Mesenchymal stem cell (in vitro differentiated cells and primary cell): Measurements from ENCODE around the gene POLDIP3.

ENCODE experiments used
- DNase-seq: peaks from one replicate; pipeline ENCODE4 v3.0.0-alpha.2; 2013
- H2AFZ ChIP-seq: one replicate; pipeline ENCODE4 v1.6.1; 2013; ENCODE audit warnings: low read depth, mild to moderate bottlenecking, control low read depth, inconsistent platforms, low read length, moderate library complexity
- H2AK5ac ChIP-seq: 2 replicates; pipeline ENCODE4 v1.6.1; 2013; ENCODE audit warnings: low read length, moderate library complexity, mild to moderate bottlenecking, inconsistent platforms; ENCODE audit not compliant: severe bottlenecking
- H2BK120ac ChIP-seq: one replicate; pipeline ENCODE4 v1.6.1; 2013; ENCODE audit warnings: low read depth, mild to moderate bottlenecking, inconsistent platforms, low read length, moderate library complexity
- H2BK12ac ChIP-seq, 2 experiments: one replicate each; pipeline ENCODE4 v1.6.1; 2013; ENCODE audit warnings: inconsistent platforms in 2 of 2, low read length in 2 of 2, mild to moderate bottlenecking in 2 of 2, moderate library complexity in 2 of 2, control low read depth in 1 of 2
- H2BK15ac ChIP-seq: one replicate; pipeline ENCODE4 v1.6.1; 2013; ENCODE audit warnings: mild to moderate bottlenecking, low read depth, inconsistent platforms; ENCODE audit not compliant: poor library complexity, severe bottlenecking
- H2BK5ac ChIP-seq: 2 replicates; pipeline ENCODE4 v1.6.1; 2013; ENCODE audit warnings: low read depth, mild to moderate bottlenecking, low read length, control low read depth, inconsistent platforms; ENCODE audit not compliant: poor library complexity, severe bottlenecking
- H3K14ac ChIP-seq, 2 experiments: one replicate each; pipeline ENCODE4 v1.6.1; 2013; ENCODE audit warnings: inconsistent platforms in 2 of 2, low read length in 2 of 2, control low read depth in 1 of 2, mild to moderate bottlenecking in 1 of 2, moderate library complexity in 1 of 2
- H3K18ac ChIP-seq, 2 experiments: one replicate each; pipeline ENCODE4 v1.6.1; 2013; ENCODE audit warnings: inconsistent platforms in 2 of 2, low read length in 2 of 2, control low read depth in 1 of 2, low read depth in 1 of 2, mild to moderate bottlenecking in 1 of 2
- H3K23ac ChIP-seq, 2 experiments: one replicate each; pipeline ENCODE4 v1.6.1; 2013; ENCODE audit warnings: inconsistent platforms in 2 of 2, low read length in 2 of 2, mild to moderate bottlenecking in 2 of 2, moderate library complexity in 2 of 2, control low read depth in 1 of 2
- H3K27ac ChIP-seq: 2 replicates; pipeline ENCODE4 v1.5.1; 2013; ENCODE audit warnings: mild to moderate bottlenecking, moderate library complexity, low read length, control low read depth, inconsistent platforms; ENCODE audit not compliant: poor library complexity, severe bottlenecking
- H3K27me3 ChIP-seq, 2 experiments: 2 replicates each; pipeline versions ENCODE4 v1.6.1 to v1.7.0; 2013; ENCODE audit warnings: low read length in 2 of 2, mild to moderate bottlenecking in 2 of 2, moderate library complexity in 2 of 2, control low read depth in 1 of 2, inconsistent platforms in 1 of 2; ENCODE audit not compliant: control insufficient read depth in 1 of 2, insufficient read depth in 1 of 2
- H3K36me3 ChIP-seq, 2 experiments: 2 replicates each; pipeline versions ENCODE4 v1.6.1 to v1.7.0; 2013; ENCODE audit warnings: low read length in 2 of 2, control low read depth in 1 of 2, inconsistent platforms in 1 of 2, low read depth in 1 of 2, mild to moderate bottlenecking in 1 of 2; ENCODE audit not compliant: insufficient read depth in 2 of 2, control insufficient read depth in 1 of 2
- H3K4ac ChIP-seq, 2 experiments: one replicate each; pipeline ENCODE4 v1.6.1; 2013; ENCODE audit warnings: inconsistent platforms in 2 of 2, low read length in 2 of 2, mild to moderate bottlenecking in 2 of 2, moderate library complexity in 2 of 2, control low read depth in 1 of 2, low read depth in 1 of 2
- H3K4me1 ChIP-seq: 2 replicates; pipeline ENCODE4 v1.6.1; 2013; ENCODE audit warnings: low read depth, low read length, control low read depth; ENCODE audit not compliant: control insufficient read depth, insufficient read depth
- H3K4me2 ChIP-seq: 2 replicates; pipeline ENCODE4 v1.6.1; 2013; ENCODE audit warnings: low read length, mild to moderate bottlenecking, inconsistent platforms; ENCODE audit not compliant: poor library complexity, severe bottlenecking
- H3K4me3 ChIP-seq, 2 experiments: 2 replicates each; pipeline versions ENCODE4 v1.5.1 to v1.7.0; 2013; ENCODE audit warnings: low read length in 2 of 2, mild to moderate bottlenecking in 2 of 2, control low read depth in 1 of 2, low read depth in 1 of 2; ENCODE audit not compliant: insufficient read depth in 1 of 2
- H3K79me1 ChIP-seq: replicated peaks from 2 replicates; pipeline ENCODE4 v1.6.1; 2013; ENCODE audit warnings: mild to moderate bottlenecking, control low read depth, low read length, inconsistent platforms; ENCODE audit not compliant: poor library complexity, severe bottlenecking
- H3K9ac ChIP-seq: 2 replicates; pipeline ENCODE4 v1.7.0; 2013; ENCODE audit warnings: mild to moderate bottlenecking, low read length, moderate library complexity
- H3K9me3 ChIP-seq: 2 replicates; pipeline ENCODE4 v1.7.0; 2013; ENCODE audit warnings: mild to moderate bottlenecking, low read length; ENCODE audit not compliant: control insufficient read depth
- H4K8ac ChIP-seq: one replicate; pipeline ENCODE4 v1.6.1; 2013; ENCODE audit warnings: inconsistent platforms, mild to moderate bottlenecking, low read length, moderate library complexity
- H4K91ac ChIP-seq: one replicate; pipeline ENCODE4 v1.6.1; 2013; ENCODE audit warnings: mild to moderate bottlenecking, low read length, inconsistent platforms
- WGBS: methylation state at CpG from one replicate; pipeline ENCODE4 v1.1.7; 2013; ENCODE audit warnings: mixed read lengths; 5-methylcytosine and 5-hydroxymethylcytosine counted together

The POLDIP3 gene

DNA sequence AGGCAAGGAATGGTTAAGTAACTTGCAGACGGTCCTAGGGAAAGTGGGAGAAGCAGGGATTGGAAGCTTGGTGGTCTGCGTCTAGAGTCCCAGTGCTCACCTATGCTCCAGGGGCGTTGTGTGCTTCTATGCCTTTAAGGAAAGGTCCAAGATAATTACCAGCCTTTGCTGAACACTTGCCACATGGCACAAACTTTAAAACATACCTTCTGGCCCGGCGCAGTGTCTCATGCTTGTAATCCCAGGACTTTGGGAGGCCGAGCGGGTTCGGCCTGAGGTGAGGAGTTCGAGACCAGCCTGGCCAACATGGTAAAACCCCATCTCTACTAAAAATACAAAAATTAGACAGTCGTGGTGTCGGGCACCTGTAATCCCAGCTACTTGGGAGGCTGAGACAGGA lies 2.3 kb downstream of the POLDIP3 start:
- WGBS = 97% methylated on average over 11 of the region's 11 CpGs
- H3K14ac ChIP-seq = no peak overlapping the region
- H3K79me1 ChIP-seq = no peaks in the 10 kb centered on the region
- peak overlapping the region; percentile 41 for H2AK5ac ChIP-seq
- no peak overlapping the region for H4K8ac ChIP-seq
- H2BK120ac ChIP-seq = no peak overlapping the region
- H3K4me1 ChIP-seq = peaks cover 35% of the 10 kb centered on the region
- H2BK15ac ChIP-seq = no peak overlapping the region
- no peak overlapping the region for H3K18ac ChIP-seq
- no peaks in the 10 kb centered on the region for H3K27me3 ChIP-seq
- no peak overlapping the region for H2BK5ac ChIP-seq
- peak overlapping the region in 1 of 2 experiments; percentile 83 for H3K4me3 ChIP-seq
- peak overlapping the region; percentile 94 for H3K9ac ChIP-seq
- no peak overlapping the region for H2AFZ ChIP-seq
- no peak overlapping the region for H3K4ac ChIP-seq
- no peak overlapping the region for H3K23ac ChIP-seq
- H3K27ac ChIP-seq = peak overlapping the region; percentile 28
- no peak for DNase-seq
- peaks cover 10 to 11% of the 10 kb centered on the region in 2 experiments for H3K36me3 ChIP-seq
- H2BK12ac ChIP-seq = no peak overlapping the region
- no peak overlapping the region for H3K4me2 ChIP-seq
- no peaks in the 10 kb centered on the region for H3K9me3 ChIP-seq
- no peak overlapping the region for H4K91ac ChIP-seq

DNA sequence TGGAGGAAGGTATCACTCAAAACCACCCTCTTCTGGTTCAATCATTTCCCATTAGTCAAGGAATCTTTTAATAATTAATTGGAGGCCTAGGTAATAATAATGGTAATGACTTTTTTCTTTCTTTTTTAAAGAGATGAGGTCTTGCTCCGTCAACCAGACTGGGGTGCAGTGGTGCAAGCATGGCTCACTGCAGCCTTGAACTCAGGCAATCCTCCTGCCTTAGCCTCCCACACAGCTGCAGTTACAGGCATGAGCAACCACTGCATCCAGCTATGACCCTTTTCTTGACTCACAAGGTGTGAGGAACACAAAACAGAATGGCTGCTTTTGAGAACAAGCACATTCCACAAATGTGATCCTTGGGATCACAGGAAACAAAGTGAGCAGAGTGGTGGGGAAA lies 3.6 kb downstream of the POLDIP3 start:
- peaks cover 38% of the 10 kb centered on the region for H3K4me1 ChIP-seq
- no peaks in the 10 kb centered on the region for H3K9me3 ChIP-seq
- DNase-seq = no peak
- H4K91ac ChIP-seq = no peak overlapping the region
- H3K4me3 ChIP-seq = no peak overlapping the region
- 100% methylated on average over 1 of the region's 1 CpG for WGBS
- no peaks in the 10 kb centered on the region for H3K79me1 ChIP-seq
- H2BK120ac ChIP-seq = no peak overlapping the region
- no peak overlapping the region for H3K4me2 ChIP-seq
- H3K36me3 ChIP-seq = peaks cover 10 to 20% of the 10 kb centered on the region in 2 experiments
- no peak overlapping the region for H3K4ac ChIP-seq
- no peak overlapping the region for H2BK15ac ChIP-seq
- H2BK5ac ChIP-seq = no peak overlapping the region
- no peak overlapping the region for H2AK5ac ChIP-seq
- H3K18ac ChIP-seq = no peak overlapping the region
- H3K14ac ChIP-seq = no peak overlapping the region
- H3K9ac ChIP-seq = no peak overlapping the region
- H2BK12ac ChIP-seq = no peak overlapping the region
- no peak overlapping the region for H3K23ac ChIP-seq
- no peak overlapping the region for H2AFZ ChIP-seq
- no peak overlapping the region for H4K8ac ChIP-seq
- H3K27me3 ChIP-seq = no peaks in the 10 kb centered on the region
- peak overlapping the region; percentile 96 for H3K27ac ChIP-seq

- peak overlapping the region; percentile 26 for H3K9ac ChIP-seq
- WGBS = 87% methylated on average over 5 of the region's 5 CpGs
- H3K23ac ChIP-seq = no peak overlapping the region
- H3K36me3 ChIP-seq = peaks cover 14 to 26% of the 10 kb centered on the region in 2 experiments
- H3K4me1 ChIP-seq = peaks cover 40% of the 10 kb centered on the region
- H2AK5ac ChIP-seq = peak overlapping the region; percentile 100
- peak overlapping the region; percentile 5 for H2BK5ac ChIP-seq
- H4K8ac ChIP-seq = no peak overlapping the region
- no peak overlapping the region for H3K4me2 ChIP-seq
- H3K14ac ChIP-seq = no peak overlapping the region
- H3K27me3 ChIP-seq = no peaks in the 10 kb centered on the region
- no peak overlapping the region for H3K4me3 ChIP-seq
- H4K91ac ChIP-seq = peak overlapping the region; percentile 76
- peaks cover 2% of the 10 kb centered on the region for H3K79me1 ChIP-seq
- no peak overlapping the region for H2BK15ac ChIP-seq
- no peak overlapping the region for H2AFZ ChIP-seq
- peak overlapping the region; percentile 96 for H3K27ac ChIP-seq
- H3K4ac ChIP-seq = peak overlapping the region in 1 of 2 experiments; percentile 33
- DNase-seq = no peak
- no peak overlapping the region for H3K18ac ChIP-seq
- no peaks in the 10 kb centered on the region for H3K9me3 ChIP-seq
- H2BK12ac ChIP-seq = no peak overlapping the region
- no peak overlapping the region for H2BK120ac ChIP-seq
These were observed 4.5 kb downstream of the POLDIP3 start for GRCh38 chr22:42610186-42610585.

GRCh38 chr22:42608823-42609361 lies 5.8 kb downstream of the POLDIP3 start:
- Histone ChIP-seq H2AFZ (no peak overlapping the region), H2BK120ac (no peak overlapping the region)
- 49% methylated on average over 10 of the region's 11 CpGs for WGBS

More at GRCh38 chr22:42608823-42609361, 5.8 kb downstream of the POLDIP3 start:
- peak overlapping the region; percentile 74 for H3K9ac ChIP-seq
- no peaks in the 10 kb centered on the region for H3K9me3 ChIP-seq
- no peak overlapping the region for H4K8ac ChIP-seq
- peak overlapping the region; percentile 58 for H2AK5ac ChIP-seq
- peak overlapping the region in 1 of 2 experiments; percentile 62 for H3K4me3 ChIP-seq
- H3K79me1 ChIP-seq = peaks cover 5% of the 10 kb centered on the region
- peaks cover 19 to 30% of the 10 kb centered on the region in 2 experiments for H3K36me3 ChIP-seq
- no peak overlapping the region for H4K91ac ChIP-seq
- no peak overlapping the region for H3K14ac ChIP-seq
- H3K27me3 ChIP-seq = no peaks in the 10 kb centered on the region
- no peak overlapping the region for H3K4ac ChIP-seq
- H3K27ac ChIP-seq = peak overlapping the region; percentile 96
- peak overlapping the region; percentile 91 for H2BK5ac ChIP-seq
- peak overlapping the region; percentile 44 for H2BK15ac ChIP-seq
- no peak overlapping the region for H3K23ac ChIP-seq
- peak overlapping the region; percentile 57 for H3K4me2 ChIP-seq
- peak overlapping the region in 1 of 2 experiments; percentile 24 for H3K18ac ChIP-seq
- peaks cover 48% of the 10 kb centered on the region for H3K4me1 ChIP-seq
- peak; percentile 75 for DNase-seq
- no peak overlapping the region for H2BK12ac ChIP-seq
